Measurements from ENCODE around the gene YIPF1. TPM values are rescaled to one million over a fixed set of nuclear protein-coding genes. Genes with fewer than 3 reads are reported as not detected.

The YIPF1 gene
- total and polyA plus RNA-seq, 10 of the 15 experiments (the other 5 are each of a cell fraction or from before 2014, with no cell fraction given) = 13.0 to 36.0 (median 20.3) TPM

GRCh38 chr1:53837646-53837923 is 52.0 kb downstream of the YIPF1 start:
- intact Hi-C loops (cut with micrococcal nuclease; ENCODE audit: unreplicated experiment) = loop anchor here (5.0 kb wide), 1 partner anchor 215 kb away; the partner anchor contains the start of genes TCEANC2 and TMEM59
- Histone ChIP-seq H3K4me3 (peak overlapping the region; percentile 88), H3K79me2 (ENCODE audit: control insufficient read depth, insufficient read depth, low read length) (peaks cover 57% of the 10 kb centered on the region), H3K27ac (ENCODE audit: control insufficient read depth, insufficient read depth) (peak overlapping the region; percentile 99), H3K36me3 (ENCODE audit: control insufficient read depth in 2 of 2, insufficient read depth in 2 of 2, low read length in 1 of 2) (peaks cover 0 to 4% of the 10 kb centered on the region in 2 experiments; a peak in 3 of 4 replicates), H2AFZ (ENCODE audit: control insufficient read depth, low read depth, low read length) (peak overlapping the region; percentile 99), H3K4me2 (ENCODE audit: control insufficient read depth, insufficient read depth) (peak overlapping the region; percentile 63), H4K20me1 (ENCODE audit: control insufficient read depth, insufficient read depth) (no peaks in the 10 kb centered on the region), H3K4me1 (ENCODE audit: control insufficient read depth, insufficient read depth, low read length) (peaks cover 7% of the 10 kb centered on the region; the same call in 1 of the 2 replicates), H3K9me3 (replicated peaks; ENCODE audit: control insufficient read depth, insufficient read depth, low read length) (no peaks in the 10 kb centered on the region; the same call in 2 of the 3 replicates), H3K27me3 (replicated peaks in 1 of 2; ENCODE audit: control insufficient read depth in 2 of 2, insufficient read depth in 2 of 2, low read length in 1 of 2) (no peaks in the 10 kb centered on the region), H3K9ac (ENCODE audit: control insufficient read depth, insufficient read depth, low read length) (peak overlapping the region; percentile 99)
- no peak for FAIRE-seq
- ChIA-PET RAD21 (ENCODE audit: unreplicated experiment) (interaction anchor here (0.7 to 1.4 kb wide), 3 partner anchors 108 to 243 kb away, joined by 3 to 4 read pairs (median 3); partner anchors contain the start of gene IFT25), POLR2A (interaction anchor here (0.7 to 3.9 kb wide), 5 partner anchors 18 to 510 kb away, joined by 4 to 16 read pairs (median 7); partner anchors contain the start of genes IFT25, TCEANC2 and TMEM59), CTCF (interaction anchor here (0.5 to 1.4 kb wide), 3 partner anchors 41 to 189 kb away, joined by 3 to 5 read pairs (median 4); no protein-coding TSS in a partner anchor), SMC1A (ENCODE audit: uncharacterized antibody, unreplicated experiment) (interaction anchor here (2.1 to 2.2 kb wide), 2 partner anchors 10 to 23 kb away, joined by 6 read pairs; no protein-coding TSS in a partner anchor)
- peak; percentile 10; the same call in 2 of the 3 replicates for ATAC-seq
- TSS peak; percentile 85 for BruUV-seq (replicated peaks)
- WGBS (ENCODE audit: insufficient coverage, insufficient replicate concordance, low lambda C conversion rate, missing lambda C conversion rate) = 0% methylated on average over 5 of the region's 5 CpGs
- in situ Hi-C loops (cut with MboI) = no loop called here
- TF ChIP-seq RAD51 (IDR thresholded peaks at IDR 0.05) = peak; percentile 15; the same call in 1 of the 2 replicates
- no peak for TF ChIP-seq IRF5 (IDR thresholded peaks at IDR 0.05; ENCODE audit: borderline replicate concordance)
- TF ChIP-seq EED (IDR thresholded peaks at IDR 0.05; ENCODE audit: low read depth) = 0 out of 2 replicates have a peak, but pooled peaks have one; percentile 10
- 0 out of 4 replicates have a peak, but pooled peaks of 1 of the 2 experiments have one; percentile 17 for TF ChIP-seq IKZF2 (IDR thresholded peaks at IDR 0.05)
- DNase-seq (ENCODE audit: low read depth, low spot score) = no peak
